ENCODE results near the gene GHSR.

GRCh38 chr3:172398484-172398883 is 49.8 kb downstream of the GHSR start:
- TF ChIP-seq, protein P1, sequence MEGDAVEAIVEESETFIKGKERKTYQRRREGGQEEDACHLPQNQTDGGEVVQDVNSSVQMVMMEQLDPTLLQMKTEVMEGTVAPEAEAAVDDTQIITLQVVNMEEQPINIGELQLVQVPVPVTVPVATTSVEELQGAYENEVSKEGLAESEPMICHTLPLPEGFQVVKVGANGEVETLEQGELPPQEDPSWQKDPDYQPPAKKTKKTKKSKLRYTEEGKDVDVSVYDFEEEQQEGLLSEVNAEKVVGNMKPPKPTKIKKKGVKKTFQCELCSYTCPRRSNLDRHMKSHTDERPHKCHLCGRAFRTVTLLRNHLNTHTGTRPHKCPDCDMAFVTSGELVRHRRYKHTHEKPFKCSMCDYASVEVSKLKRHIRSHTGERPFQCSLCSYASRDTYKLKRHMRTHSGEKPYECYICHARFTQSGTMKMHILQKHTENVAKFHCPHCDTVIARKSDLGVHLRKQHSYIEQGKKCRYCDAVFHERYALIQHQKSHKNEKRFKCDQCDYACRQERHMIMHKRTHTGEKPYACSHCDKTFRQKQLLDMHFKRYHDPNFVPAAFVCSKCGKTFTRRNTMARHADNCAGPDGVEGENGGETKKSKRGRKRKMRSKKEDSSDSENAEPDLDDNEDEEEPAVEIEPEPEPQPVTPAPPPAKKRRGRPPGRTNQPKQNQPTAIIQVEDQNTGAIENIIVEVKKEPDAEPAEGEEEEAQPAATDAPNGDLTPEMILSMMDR (IDR thresholded peaks at IDR 0.05) = no peak
- TF ChIP-seq POLR2A (IDR thresholded peaks at IDR 0.05) = no peak
- no peak for TF ChIP-seq POLR2AphosphoS5 (IDR thresholded peaks at IDR 0.05)
- TF ChIP-seq EP300 (IDR thresholded peaks at IDR 0.05) = no peak

Data from upper lobe of left lung (tissue), 4 donors.